DMS79 (cell line): ENCODE measurements around the gene HOPX.
A peak's percentile ranks its signal among the peaks of the same experiment; 100 is the strongest.
"Not testable (repeated sequence)": the region's sequence is repeated elsewhere in the genome, so short reads cannot be mapped to it uniquely, and the experiment has no call there.

Experiments
- DNase-seq: peaks from one replicate; lab custom pipeline; 2025; lab: John Stamatoyannopoulos, UW

The HOPX gene

DNA sequence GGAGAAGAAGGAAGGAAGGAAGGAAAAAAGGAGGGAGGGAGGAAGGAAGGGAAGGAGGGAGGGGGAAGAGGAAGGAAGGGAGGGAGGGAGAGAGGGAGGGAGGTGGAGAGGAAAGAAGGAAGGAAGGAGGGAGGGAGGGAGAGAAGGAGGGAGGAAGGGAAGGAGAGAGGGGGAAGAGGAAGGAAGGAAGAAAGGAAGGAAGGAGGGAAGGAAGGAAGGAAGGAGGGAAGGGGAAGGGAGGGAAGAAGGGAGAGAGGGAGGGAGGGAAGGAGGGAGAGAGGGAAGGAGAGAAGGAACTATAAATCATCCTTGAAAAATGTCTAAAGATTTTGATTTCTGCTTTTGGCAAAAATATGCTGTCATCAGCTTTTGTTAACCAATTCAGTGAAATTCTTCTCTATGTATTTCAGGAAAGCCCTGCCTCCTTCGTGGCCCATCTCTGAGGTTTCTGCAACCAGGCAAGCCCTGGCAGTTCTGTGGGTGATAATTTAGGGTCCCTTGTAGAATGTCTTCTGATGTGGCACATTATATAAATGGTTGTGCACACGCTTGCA, 7.1 kb upstream of the HOPX start:
- DNase-seq, result no peak

DNA sequence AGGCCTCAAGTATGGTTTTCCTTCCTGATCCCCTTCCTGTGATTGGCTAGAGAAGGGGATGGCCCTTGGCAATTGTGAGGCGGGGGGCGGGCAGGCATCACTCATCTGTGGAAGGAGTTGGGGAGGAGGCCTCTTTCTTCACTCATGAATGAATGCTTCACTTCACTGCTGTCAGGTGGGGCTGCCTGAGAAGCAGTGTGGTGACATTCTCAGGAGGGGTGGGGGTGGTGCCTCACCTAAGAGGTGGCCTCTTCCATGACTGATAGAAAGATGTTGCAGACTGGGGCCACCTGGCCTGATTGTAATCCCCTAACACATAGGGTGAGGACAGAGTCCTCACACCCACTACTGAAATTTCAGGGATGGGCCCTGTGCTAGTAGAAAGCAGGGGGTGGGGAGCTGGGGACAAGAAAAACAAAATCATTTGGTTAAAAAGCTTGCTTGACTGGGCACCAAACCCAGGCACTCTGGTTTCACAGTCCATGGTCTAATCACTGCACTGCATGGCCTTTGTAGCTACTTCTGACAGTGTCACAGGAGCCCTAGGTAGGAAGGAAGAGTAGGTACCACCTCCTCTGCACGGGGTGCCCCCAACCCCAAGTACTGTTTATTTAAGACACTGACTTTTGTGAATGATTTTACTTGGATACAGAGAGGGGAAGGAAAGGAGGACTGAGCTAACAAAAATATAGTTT, 5.6 kb upstream of the HOPX start:
- DNase-seq, result no peak

DNA sequence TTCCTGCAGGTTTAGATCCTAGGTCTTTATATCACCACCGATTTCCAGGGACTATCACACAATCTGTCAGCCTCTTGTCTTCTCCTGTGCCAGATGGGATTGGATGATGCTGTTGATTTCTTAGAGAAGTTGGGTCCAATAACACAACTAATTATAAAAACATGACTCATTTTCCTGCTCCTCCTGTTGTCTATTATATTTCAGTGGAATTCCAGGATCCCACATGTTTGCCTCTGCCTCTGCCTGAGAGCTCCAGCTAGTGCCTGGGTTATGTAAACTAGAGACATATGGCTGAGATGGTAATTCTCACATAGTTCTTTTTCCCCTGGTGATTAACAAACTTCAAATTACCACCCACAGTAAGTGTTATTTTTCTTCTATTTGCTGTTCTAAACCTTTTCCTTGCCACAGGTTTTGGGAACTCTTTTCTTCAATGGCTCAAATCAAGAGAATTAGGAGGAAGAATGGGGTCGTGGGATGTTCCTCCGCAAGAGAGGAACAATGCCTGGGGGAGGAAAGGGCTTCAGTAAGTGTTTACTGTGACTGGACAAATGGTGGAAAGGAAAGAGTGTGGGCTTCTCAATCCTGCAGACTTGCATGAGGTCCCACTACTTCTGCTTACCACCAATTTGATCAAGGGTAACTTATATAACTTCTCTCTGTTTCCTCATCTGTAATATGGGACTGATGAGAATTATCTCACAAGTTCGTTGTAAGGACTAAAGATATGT, 3.4 kb upstream of the HOPX start:
- DNase-seq, result no peak

DNA sequence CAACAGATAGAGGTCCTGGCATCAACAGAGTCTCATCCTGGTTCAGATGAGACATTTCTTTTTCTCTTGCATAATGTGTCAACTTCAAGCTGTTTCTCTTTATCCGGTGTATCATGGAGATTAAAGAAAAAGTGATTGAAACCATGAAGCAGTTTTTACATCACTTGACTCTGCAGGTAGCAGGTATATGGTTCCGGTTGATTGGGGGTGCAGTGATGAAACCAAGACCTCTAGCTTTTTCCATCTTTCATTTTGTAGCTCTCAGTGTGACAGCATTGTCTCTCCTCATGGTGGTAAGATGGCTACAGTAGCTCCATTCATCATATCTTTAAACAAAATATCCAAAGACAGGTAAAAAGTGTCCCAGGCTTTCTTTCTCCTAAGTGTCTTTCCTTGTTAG, 2.4 kb upstream of the HOPX start:
- DNase-seq, result no peak

DNA sequence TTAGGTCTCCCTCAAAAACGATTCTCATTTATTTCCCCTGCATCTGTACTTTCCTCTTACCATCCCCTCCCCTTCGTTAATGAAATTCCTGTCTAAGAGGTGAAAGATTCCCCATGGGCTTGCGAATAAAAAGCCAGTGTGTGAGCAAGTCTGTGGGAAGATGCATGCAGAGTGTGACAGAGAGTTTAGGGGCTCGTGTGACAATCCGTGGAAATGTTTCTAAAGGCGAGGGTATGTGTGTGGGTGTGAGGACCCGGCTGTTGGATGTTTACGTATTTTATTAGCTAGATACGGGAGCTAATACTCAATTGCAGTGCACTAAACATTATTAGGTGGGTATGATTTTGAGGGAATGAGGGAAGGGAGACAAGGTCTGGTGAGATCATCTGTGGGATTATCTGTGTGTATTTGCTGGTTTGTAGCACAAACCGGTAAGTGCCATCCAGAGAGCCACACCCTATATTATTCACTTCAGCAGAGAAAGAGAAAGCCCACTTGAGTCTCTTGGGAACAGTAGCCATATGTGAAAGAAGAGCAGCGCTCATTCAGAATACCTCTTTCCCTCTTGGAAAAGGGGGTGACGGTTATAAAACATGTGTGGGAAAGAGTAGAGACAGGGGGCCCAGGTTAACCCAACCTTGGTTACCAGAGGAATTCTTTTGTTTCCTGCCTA, 893 bp upstream of the HOPX start:
- DNase-seq, result no peak

DNA sequence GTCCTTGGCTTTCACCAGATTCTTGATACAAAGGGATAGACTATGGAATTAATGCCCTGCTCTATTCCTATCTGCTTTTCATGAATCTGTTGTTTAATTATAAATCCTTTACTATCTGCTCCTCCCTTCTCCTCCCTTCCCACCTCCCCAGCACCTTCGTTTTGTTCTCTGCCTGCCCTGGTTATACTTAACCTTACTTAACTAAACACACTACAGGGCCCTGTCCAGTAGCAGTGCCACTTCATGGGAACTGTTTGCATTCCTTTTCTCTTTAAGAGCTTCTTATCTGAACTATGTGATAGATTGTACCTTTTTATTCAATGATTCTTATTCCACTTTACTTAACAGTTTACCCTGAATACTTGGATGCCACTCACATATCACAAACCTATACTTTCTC, 830 bp downstream of the HOPX start:
- DNase-seq, result no peak

DNA sequence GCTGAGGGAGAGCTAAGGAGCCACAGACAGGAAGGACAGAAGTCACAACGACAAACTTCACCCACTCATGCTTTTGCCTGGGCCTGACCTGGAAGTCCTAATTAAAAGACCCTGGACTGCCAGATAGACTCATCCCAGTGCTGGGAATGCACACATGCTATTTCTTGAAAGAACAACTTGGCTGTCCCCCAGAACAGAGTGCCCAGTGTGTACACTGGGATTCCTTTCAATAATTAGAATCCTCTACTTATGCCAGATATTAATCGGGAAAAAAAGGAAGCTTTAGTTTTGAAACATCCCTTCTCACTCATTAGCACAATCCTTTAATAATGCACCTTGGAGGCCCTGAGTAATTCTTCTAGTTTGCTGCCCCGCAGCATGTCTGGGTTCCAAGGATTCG, 3.4 kb downstream of the HOPX start:
- no peak for DNase-seq

DNA sequence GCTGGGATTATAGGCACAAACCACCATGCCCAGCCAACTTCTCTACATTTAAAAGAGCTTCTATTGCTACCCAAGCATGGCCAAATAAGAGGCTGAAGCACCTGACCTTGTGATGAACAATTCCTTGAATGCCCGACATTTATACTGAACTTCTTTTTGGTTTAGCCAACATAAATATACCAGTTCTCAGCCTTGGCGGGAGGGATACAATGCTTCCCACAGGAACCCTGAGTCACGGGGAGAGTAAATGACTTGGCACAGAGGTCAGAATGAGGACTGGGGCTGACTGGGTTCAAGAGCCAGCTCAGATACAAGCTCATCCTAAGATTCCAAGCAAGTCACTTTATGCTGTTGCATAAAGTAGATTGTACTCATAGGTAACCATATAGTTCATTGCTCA, 6.1 kb downstream of the HOPX start:
- peak; percentile 46 for DNase-seq

DNA sequence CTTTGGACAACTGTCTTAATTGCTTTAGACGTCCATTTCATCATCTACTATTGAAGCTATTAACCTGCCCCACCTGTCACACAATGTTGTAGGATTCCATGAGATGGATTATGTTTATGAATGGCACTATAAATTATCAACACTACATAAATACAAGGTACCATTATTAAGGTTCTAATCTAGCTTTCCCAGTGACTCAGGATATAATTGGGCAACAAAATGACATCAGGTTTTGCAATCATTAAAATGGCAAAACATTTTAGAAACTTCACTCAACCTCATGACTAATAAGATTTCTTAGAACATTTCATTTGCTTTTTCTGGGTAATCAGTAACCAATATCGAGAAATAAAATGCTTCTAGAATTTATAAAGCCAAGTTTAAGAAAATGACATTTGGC, 9.2 kb downstream of the HOPX start:
- no peak for DNase-seq

DNA sequence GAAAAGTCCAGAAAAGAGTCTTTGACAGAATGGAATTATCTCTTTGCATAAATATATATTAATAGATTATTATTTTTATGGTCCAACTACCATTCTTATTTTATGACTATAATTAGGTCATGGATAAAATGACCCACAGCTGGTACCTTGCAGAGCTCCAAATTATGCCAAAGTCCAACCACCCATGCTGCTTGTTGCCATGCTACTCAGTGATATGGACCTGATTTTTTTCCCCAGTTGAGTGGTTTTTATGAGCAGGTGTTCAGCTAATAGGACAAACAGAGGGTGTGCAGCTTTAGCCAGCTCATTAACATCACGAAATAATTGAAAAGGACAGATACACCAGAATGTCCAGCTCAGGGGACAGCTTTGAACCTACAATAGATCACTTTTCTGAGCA, 9.7 kb downstream of the HOPX start:
- DNase-seq, result peak; percentile 65

DNA sequence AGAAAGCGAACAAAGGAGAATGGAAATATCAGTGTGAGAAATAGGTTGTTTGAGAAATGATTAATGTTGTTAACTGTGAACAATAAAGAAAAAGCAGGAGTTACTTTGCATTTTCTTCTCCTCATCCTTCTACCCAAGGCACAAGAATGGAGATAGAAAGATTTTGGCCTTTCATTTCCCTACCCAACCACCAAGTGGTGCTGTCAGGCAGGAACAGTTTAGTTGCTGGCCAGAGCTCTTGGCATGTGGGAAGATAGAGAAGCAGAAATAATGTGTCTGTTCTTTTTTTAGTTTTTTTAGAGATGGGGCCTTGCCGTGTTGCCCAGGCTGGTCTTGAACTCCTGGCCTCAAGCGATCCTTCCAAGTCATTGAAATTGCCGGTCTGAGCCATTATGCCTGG, 12.8 kb downstream of the HOPX start:
- DNase-seq, result peak; percentile 11

DNA sequence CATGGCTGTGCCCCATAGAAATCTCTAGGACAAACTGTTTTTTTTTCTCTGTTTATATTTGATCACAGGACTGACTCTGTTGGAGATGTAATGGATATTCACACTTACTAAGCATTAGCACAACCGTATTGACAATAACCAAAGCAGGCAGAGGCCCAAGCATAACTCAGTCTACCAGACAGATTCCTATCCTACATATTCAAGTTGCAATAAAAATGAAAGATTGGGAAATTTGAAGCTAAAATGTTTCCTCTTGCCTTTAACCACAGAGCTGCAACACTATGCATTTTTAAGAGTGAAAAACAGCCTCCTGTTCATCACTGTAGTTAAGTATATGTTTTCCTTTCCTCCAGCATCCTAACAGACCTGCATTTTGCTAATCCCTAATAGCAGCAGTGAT, 13.7 kb downstream of the HOPX start:
- DNase-seq, result not testable (repeated sequence)

DNA sequence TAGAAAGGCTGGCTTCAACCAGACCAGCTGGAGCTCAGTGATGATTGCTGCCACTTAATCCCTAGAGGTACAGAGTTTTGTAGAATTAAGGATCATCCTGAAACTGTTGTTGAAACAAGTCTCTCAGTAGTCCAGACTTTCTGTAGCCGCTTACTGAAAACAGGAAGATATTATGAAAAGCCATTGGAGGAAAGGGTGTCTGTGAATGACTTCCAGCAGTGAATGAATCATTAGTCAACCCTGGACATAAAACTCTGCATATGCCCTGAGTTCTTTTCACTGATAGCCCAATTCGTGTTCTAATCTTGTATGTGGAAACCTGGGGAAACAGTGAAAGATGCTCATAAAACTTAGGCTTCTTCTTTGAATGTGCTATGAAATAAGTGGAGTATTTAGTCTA, 14.8 kb downstream of the HOPX start:
- no peak for DNase-seq

DNA sequence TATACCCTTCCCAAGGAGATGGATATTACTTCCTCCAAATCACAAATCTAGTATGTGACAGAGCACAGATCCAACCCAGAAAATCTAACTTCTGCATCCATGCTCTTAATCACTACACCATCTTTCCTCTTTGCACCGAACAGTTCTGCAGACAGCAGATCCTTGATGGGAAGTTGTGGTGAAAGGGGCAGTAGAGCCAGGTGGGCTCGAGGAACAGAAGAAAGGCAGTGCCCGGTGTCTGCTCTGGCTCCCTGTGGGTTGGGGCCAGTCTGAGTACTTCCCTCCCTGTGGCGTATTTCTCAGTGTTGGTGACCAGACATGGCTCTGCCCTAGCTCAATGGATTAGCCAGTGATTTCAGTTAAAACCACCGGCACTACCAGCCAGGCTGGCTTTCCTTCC, 15.3 kb downstream of the HOPX start:
- DNase-seq, result no peak

DNA sequence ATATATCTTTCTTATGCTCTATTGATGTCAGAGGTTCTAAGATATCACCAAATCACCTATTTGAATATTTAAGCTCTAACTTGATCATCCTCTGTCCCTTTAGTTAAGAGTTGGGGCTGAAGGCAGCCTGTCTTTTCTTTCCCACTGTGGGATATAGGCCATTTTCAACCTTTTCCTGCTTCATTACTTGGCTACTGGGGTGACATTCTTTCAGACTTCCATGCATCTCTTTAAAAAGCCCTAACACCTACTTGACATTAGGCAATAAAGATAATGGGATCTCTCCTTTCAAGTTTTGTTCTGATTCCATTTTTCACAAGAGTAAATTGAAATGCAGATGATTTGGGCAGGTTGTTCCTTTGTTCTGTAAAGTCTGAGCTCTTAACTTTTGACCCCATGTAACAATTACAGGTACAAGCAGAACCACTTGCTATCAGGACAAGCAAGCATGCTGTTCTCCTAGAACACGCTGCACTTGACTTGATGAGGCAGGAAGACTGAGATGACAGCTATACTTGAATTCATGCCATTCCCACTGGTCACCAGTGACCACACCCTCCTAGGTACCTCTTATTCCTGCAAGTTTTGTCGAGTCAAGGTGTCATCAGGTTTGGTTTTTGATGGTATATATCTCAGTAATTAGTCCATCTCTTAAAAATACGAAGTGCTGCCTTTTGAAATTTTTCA, 18.2 kb downstream of the HOPX start:
- DNase-seq, result no peak

DNA sequence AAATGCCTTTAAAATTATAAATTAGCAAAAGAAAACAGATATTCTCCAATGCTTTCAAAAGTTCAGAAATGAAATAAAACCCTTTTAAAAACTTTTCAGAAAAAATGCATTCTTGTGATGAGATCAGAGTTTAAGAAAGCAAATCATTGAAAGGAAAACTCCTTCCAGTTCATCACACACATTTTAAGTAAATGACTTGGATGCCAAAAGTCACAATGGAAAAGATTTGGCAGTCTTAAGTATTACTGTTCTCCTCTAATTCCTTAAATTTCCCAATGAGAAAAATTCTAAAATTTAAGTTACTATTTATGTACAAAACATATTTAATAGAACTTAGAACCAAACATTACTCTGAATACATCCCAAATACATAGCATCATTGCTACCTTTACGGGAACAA, 21.1 kb downstream of the HOPX start:
- DNase-seq, result no peak

DNA sequence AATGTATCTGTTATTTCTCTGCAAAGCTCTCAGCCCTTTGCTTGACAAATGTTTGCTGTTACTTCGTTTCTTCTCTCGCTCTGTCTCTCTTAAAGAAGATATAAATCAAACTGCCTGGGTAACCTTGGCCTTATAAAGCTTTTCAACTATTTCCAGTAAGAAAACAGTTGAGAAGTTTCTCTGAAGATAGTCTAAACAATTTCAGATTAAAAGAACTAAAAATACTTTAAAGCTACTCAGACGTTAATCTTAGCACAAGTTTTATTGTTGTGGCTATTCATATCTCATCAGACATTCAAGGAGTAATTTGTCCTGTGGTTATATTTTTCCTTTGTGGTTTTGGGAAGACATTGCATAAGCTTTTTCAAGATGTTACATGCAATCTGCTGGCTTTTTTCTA, 22.6 kb downstream of the HOPX start:
- no peak for DNase-seq

DNA sequence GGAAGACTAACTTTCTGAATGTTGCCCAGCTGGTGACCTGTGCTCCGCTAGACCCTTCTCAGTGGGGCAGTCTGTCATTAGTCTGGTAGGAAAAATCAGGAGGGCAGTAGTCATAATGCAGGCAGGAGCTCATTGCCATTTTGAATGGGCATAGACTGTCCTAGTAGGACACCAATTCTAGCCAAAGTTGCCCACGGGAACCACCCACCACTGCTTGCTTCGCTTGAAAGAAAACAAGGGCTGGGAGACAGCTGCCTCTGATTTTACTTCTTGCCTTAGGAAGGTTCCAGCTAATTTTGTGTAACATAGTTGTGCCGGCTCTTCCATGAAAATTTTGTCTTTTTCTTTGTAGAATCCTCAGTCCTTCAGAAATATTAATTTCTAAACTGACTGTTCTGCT, 23.3 kb downstream of the HOPX start:
- DNase-seq, result no peak

DNA sequence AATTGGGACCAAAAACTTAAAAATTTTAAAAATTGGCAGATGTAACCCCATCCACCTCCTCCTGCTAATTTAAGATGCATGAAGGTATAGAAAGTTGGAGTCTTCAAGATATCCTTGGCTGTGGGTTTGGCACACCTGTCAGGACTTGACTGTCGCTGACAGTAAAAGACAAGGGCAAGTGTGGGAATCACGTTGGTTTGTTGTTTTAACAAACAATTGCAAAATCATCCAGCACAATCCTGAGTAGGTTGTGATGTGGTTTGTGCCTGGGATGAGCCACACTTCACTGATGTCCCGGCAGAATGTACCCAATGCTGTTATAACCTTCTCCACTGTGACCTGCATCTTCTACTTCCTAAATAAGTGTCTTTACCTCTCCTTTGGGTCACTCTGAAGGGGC, 24.0 kb downstream of the HOPX start:
- DNase-seq, result no peak

DNA sequence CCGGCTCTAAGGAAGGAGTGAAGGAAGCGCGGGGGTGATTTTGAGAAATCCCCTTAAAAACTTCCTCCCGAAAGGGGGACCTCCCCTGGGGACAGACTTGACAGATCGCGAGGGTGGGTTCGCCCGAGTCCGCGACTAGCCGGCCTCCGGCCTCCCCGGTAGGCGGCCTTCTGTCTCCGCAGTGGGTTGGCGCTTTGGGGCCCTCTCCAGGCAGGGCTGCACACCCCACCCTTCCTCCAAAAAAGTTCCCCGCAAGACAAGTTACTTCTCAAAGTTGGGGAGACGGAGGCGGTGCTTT, 24.8 kb downstream of the HOPX start:
- DNase-seq, result no peak

DNA sequence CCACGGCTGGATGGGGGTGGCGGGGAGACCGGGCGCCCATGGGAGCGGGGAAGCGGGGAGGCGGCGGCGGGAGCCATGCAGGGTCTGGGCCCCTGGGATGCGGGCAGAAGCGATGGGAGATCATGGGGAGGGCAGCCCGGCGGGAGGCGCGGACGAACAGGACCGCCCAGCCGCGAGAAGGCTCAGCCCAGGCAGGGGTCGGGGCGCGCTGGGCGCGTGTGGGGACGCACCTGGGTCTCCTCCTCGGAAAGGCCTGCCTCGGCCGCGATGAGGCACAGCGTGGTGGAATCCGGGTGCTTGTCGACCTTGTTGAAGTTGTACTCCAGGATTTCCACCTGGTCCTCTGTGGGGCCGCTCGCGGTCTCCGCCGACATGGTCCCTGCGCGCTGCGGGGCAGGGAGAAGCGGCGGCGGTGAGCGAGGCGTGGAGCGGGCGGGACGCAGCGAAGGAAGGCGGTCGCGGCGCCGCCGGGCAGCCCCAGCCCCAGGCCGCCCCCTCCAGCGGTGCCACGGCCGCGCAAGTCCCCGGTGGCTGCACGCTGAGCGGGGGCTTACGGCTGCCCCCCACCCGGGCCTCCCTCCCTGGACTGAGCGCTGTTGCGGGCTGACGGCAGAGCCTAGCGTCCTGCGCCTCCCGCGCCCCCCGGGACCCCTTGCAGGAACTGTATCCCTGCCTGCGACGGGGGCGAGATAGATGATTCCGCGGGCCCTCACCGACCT, 25.3 kb downstream of the HOPX start:
- DNase-seq, result no peak

DNA sequence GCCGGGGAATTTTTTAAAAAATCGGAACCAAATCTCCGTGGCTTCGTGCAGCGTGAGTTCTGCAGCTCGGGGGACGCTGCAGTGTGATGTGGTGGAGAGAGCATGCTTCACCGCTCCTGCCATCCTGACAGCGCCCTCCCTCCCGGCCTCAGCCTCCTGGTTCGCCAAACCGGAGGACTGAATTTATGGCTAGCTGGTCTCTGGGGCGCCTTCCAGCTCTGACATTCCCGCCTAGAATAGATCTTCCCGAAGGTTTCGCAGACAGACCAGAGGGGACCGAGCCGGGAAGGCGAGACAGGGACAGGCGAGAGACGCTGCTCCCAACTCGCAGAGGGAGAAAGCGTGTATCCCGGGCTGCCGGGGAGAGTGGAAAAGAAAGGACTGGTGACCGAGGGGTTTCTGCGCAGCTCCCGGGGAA, 25.9 kb downstream of the HOPX start:
- DNase-seq, result peak; percentile 20
